ENCODE results near the gene OR56A3. TPM values are rescaled to one million over a fixed set of nuclear protein-coding genes. Genes with fewer than 3 reads are reported as not detected.

Gene OR56A3
- total and polyA plus RNA-seq, 10 of the 15 experiments (the other 5 are each of a cell fraction or from before 2014, with no cell fraction given): not detected

DNA sequence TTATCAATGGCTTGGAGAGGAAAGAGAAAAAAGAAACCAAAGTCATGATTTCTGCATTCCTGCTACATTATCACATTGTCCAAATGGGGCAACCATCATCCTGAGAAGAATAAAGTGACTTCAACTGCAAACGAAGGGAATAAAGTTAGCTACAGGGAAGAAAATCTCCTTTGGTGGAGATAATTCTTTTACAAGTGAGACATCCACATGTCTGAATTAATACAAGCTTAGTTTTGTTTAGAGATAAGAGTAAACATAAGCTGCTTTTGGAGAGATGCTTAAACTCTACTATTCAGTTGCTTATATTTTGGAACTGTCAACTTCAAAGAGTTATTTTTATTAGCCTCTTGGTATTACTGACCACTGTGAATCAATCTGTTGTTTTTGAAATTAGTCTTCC is 44.8 kb downstream of the OR56A3 start, which contains the start of gene OR52L1:
Gene OR52L1 (minus strand): TSS at position 101 of the 400 bp plus-strand sequence. CDS start 55 bp downstream, at position 46.
- FAIRE-seq (no peak), DNase-seq (ENCODE audit: low read depth, low spot score) (no peak), ATAC-seq (no peak)
- Histone ChIP-seq H3K36me3 (ENCODE audit: control insufficient read depth in 2 of 2, insufficient read depth in 2 of 2, low read length in 1 of 2) (no peaks in the 10 kb centered on the region), H3K9me3 (replicated peaks; ENCODE audit: control insufficient read depth, insufficient read depth, low read length) (no peaks in the 10 kb centered on the region), H3K4me1 (ENCODE audit: control insufficient read depth, insufficient read depth, low read length) (no peaks in the 10 kb centered on the region), H4K20me1 (ENCODE audit: control insufficient read depth, insufficient read depth) (no peaks in the 10 kb centered on the region), H2AFZ (ENCODE audit: control insufficient read depth, low read depth, low read length) (no peak within 1 kb of the TSS), H3K27me3 (replicated peaks in 1 of 2; ENCODE audit: control insufficient read depth in 2 of 2, insufficient read depth in 2 of 2, low read length in 1 of 2) (no peaks in the 10 kb centered on the region), H3K79me2 (ENCODE audit: control insufficient read depth, insufficient read depth, low read length) (no peaks in the 10 kb centered on the region), H3K27ac (ENCODE audit: control insufficient read depth, insufficient read depth) (no peak within 1 kb of the TSS), H3K9ac (ENCODE audit: control insufficient read depth, insufficient read depth, low read length) (no peak within 1 kb of the TSS), H3K4me3 (no peak within 1 kb of the TSS), H3K4me2 (ENCODE audit: control insufficient read depth, insufficient read depth) (no peak within 1 kb of the TSS)
- POLR2A ChIA-PET: no interaction called here
- SMC1A ChIA-PET (ENCODE audit: uncharacterized antibody, unreplicated experiment): no interaction called here
- in situ Hi-C loops (cut with MboI) (no loop called here), intact Hi-C loops (cut with micrococcal nuclease; ENCODE audit: unreplicated experiment) (no loop called here)
- BruUV-seq (replicated peaks): no TSS peak
- CTCF ChIA-PET: no interaction called here
- WGBS (ENCODE audit: insufficient coverage, insufficient replicate concordance, low lambda C conversion rate, missing lambda C conversion rate): 0% methylated on average over 1 of the region's 1 CpG
- RAD21 ChIA-PET (ENCODE audit: unreplicated experiment): no interaction called here
- TF ChIP-seq NR2F1 (conservative IDR thresholded peaks at IDR 0.05): no peak
- TF ChIP-seq, protein P1, sequence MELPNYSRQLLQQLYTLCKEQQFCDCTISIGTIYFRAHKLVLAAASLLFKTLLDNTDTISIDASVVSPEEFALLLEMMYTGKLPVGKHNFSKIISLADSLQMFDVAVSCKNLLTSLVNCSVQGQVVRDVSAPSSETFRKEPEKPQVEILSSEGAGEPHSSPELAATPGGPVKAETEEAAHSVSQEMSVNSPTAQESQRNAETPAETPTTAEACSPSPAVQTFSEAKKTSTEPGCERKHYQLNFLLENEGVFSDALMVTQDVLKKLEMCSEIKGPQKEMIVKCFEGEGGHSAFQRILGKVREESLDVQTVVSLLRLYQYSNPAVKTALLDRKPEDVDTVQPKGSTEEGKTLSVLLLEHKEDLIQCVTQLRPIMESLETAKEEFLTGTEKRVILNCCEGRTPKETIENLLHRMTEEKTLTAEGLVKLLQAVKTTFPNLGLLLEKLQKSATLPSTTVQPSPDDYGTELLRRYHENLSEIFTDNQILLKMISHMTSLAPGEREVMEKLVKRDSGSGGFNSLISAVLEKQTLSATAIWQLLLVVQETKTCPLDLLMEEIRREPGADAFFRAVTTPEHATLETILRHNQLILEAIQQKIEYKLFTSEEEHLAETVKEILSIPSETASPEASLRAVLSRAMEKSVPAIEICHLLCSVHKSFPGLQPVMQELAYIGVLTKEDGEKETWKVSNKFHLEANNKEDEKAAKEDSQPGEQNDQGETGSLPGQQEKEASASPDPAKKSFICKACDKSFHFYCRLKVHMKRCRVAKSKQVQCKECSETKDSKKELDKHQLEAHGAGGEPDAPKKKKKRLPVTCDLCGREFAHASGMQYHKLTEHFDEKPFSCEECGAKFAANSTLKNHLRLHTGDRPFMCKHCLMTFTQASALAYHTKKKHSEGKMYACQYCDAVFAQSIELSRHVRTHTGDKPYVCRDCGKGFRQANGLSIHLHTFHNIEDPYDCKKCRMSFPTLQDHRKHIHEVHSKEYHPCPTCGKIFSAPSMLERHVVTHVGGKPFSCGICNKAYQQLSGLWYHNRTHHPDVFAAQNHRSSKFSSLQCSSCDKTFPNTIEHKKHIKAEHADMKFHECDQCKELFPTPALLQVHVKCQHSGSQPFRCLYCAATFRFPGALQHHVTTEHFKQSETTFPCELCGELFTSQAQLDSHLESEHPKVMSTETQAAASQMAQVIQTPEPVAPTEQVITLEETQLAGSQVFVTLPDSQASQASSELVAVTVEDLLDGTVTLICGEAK (IDR thresholded peaks at IDR 0.05; ENCODE audit: borderline replicate concordance): no peak
- TF ChIP-seq MTA2 (IDR thresholded peaks at IDR 0.05; ENCODE audit: low read depth): no peak
- TF ChIP-seq MXI1 (IDR thresholded peaks at IDR 0.05; ENCODE audit: low read depth, low read length): no peak
- no peak for TF ChIP-seq NBN (IDR thresholded peaks at IDR 0.05)
- TF ChIP-seq, protein P2, sequence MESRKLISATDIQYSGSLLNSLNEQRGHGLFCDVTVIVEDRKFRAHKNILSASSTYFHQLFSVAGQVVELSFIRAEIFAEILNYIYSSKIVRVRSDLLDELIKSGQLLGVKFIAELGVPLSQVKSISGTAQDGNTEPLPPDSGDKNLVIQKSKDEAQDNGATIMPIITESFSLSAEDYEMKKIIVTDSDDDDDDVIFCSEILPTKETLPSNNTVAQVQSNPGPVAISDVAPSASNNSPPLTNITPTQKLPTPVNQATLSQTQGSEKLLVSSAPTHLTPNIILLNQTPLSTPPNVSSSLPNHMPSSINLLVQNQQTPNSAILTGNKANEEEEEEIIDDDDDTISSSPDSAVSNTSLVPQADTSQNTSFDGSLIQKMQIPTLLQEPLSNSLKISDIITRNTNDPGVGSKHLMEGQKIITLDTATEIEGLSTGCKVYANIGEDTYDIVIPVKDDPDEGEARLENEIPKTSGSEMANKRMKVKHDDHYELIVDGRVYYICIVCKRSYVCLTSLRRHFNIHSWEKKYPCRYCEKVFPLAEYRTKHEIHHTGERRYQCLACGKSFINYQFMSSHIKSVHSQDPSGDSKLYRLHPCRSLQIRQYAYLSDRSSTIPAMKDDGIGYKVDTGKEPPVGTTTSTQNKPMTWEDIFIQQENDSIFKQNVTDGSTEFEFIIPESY (IDR thresholded peaks at IDR 0.05): no peak
- TF ChIP-seq, protein P3, sequence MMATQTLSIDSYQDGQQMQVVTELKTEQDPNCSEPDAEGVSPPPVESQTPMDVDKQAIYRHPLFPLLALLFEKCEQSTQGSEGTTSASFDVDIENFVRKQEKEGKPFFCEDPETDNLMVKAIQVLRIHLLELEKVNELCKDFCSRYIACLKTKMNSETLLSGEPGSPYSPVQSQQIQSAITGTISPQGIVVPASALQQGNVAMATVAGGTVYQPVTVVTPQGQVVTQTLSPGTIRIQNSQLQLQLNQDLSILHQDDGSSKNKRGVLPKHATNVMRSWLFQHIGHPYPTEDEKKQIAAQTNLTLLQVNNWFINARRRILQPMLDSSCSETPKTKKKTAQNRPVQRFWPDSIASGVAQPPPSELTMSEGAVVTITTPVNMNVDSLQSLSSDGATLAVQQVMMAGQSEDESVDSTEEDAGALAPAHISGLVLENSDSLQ (IDR thresholded peaks at IDR 0.05): no peak
- TF ChIP-seq, protein P4, sequence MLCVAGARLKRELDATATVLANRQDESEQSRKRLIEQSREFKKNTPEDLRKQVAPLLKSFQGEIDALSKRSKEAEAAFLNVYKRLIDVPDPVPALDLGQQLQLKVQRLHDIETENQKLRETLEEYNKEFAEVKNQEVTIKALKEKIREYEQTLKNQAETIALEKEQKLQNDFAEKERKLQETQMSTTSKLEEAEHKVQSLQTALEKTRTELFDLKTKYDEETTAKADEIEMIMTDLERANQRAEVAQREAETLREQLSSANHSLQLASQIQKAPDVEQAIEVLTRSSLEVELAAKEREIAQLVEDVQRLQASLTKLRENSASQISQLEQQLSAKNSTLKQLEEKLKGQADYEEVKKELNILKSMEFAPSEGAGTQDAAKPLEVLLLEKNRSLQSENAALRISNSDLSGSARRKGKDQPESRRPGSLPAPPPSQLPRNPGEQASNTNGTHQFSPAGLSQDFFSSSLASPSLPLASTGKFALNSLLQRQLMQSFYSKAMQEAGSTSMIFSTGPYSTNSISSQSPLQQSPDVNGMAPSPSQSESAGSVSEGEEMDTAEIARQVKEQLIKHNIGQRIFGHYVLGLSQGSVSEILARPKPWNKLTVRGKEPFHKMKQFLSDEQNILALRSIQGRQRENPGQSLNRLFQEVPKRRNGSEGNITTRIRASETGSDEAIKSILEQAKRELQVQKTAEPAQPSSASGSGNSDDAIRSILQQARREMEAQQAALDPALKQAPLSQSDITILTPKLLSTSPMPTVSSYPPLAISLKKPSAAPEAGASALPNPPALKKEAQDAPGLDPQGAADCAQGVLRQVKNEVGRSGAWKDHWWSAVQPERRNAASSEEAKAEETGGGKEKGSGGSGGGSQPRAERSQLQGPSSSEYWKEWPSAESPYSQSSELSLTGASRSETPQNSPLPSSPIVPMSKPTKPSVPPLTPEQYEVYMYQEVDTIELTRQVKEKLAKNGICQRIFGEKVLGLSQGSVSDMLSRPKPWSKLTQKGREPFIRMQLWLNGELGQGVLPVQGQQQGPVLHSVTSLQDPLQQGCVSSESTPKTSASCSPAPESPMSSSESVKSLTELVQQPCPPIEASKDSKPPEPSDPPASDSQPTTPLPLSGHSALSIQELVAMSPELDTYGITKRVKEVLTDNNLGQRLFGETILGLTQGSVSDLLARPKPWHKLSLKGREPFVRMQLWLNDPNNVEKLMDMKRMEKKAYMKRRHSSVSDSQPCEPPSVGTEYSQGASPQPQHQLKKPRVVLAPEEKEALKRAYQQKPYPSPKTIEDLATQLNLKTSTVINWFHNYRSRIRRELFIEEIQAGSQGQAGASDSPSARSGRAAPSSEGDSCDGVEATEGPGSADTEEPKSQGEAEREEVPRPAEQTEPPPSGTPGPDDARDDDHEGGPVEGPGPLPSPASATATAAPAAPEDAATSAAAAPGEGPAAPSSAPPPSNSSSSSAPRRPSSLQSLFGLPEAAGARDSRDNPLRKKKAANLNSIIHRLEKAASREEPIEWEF (IDR thresholded peaks at IDR 0.05; ENCODE audit: insufficient replicate concordance, low read depth, low read length): no peak
- no peak for TF ChIP-seq ZZZ3 (IDR thresholded peaks at IDR 0.05; ENCODE audit: control insufficient read depth, insufficient read length, low read depth)
- TF ChIP-seq, protein P5, sequence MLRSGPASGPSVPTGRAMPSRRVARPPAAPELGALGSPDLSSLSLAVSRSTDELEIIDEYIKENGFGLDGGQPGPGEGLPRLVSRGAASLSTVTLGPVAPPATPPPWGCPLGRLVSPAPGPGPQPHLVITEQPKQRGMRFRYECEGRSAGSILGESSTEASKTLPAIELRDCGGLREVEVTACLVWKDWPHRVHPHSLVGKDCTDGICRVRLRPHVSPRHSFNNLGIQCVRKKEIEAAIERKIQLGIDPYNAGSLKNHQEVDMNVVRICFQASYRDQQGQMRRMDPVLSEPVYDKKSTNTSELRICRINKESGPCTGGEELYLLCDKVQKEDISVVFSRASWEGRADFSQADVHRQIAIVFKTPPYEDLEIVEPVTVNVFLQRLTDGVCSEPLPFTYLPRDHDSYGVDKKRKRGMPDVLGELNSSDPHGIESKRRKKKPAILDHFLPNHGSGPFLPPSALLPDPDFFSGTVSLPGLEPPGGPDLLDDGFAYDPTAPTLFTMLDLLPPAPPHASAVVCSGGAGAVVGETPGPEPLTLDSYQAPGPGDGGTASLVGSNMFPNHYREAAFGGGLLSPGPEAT (IDR thresholded peaks at IDR 0.05; ENCODE audit: low read depth): no peak
- no peak for TF ChIP-seq HDAC2 (IDR thresholded peaks at IDR 0.05)

Measured in GM12878 (cell line).